ENCODE measurements around the gene GALM. TPM values are rescaled to one million over a fixed set of nuclear protein-coding genes. Genes with fewer than 3 reads are reported as not detected.
A peak's percentile ranks its signal among the peaks of the same experiment; 100 is the strongest.

The GALM gene
- total and polyA plus RNA-seq, 2 of the 13 experiments (the other 11 are each of a cell fraction or from before 2014, with no cell fraction given): 65.5 to 90.0 TPM

GRCh38 chr2:38740851-38741731 is 75.2 kb downstream of the GALM start:
- Histone ChIP-seq H3K4me1 (ENCODE audit: insufficient read depth, low read length) (peaks cover 57% of the 10 kb centered on the region), H3K9ac (ENCODE audit: insufficient read depth, low read depth, low read length) (peak overlapping the region; percentile 28; the same call in 1 of the 2 replicates), H2AFZ (ENCODE audit: low read length) (no peak overlapping the region), H3K36me3 (replicated peaks in 1 of 2; ENCODE audit: control insufficient read depth in 1 of 2, insufficient read depth in 2 of 2, low read length in 2 of 2) (peaks cover 9 to 33% of the 10 kb centered on the region in 2 experiments), H3K4me2 (ENCODE audit: low read depth, low read length) (peak overlapping the region; percentile 52), H3K4me3 (replicated peaks in 1 of 3; ENCODE audit: insufficient read depth in 1 of 3, low read depth in 2 of 3, low read length in 3 of 3) (peak overlapping the region in 1 of 3 experiments; percentile 10; a peak in 2 of 6 replicates), H3K79me2 (ENCODE audit: insufficient read depth, low read length) (peaks cover 20% of the 10 kb centered on the region), H4K20me1 (ENCODE audit: insufficient read depth, low read length) (peaks cover 39% of the 10 kb centered on the region), H3K27ac (ENCODE audit: extremely low read length, insufficient read depth, low read length) (peak overlapping the region; percentile 71), H3K27me3 (ENCODE audit: control insufficient read depth in 1 of 2, insufficient read depth in 2 of 2, low read length in 2 of 2) (no peaks in the 10 kb centered on the region), H3K9me3 (ENCODE audit: low read length) (no peaks in the 10 kb centered on the region)
- POLR2A ChIA-PET: interaction anchor here (0.9 to 5.2 kb wide), 3 partner anchors 10 to 200 kb away, joined by 3 to 59 read pairs (median 5); partner anchors contain the start of gene SRSF7
- WGBS (ENCODE audit: low lambda C conversion rate): 73% methylated on average over 11 of the region's 11 CpGs
- no TSS peak for BruUV-seq (replicated peaks)
- ATAC-seq: peak; percentile 39
- DNase-seq (ENCODE audit: low spot score): peak; percentile 60
- intact Hi-C loops (cut with micrococcal nuclease; ENCODE audit: unreplicated experiment) (loop anchor here (1.0 to 10.0 kb wide), 4 partner anchors 94 to 424 kb away; no protein-coding TSS in a partner anchor), in situ Hi-C loops (cut with HindIII; ENCODE audit: extremely low pct_ligation_motif_present, low pct_unique_long_range_greater_than_20kb) (loop anchor here (25.0 kb wide), 1 partner anchor 429 kb away; no protein-coding TSS in a partner anchor)
- CTCF ChIA-PET (ENCODE audit: low intra/inter-chr PET ratio, low total read pairs): interaction anchor here (0.8 to 3.0 kb wide), 6 partner anchors 138 to 205 kb away, joined by 3 to 17 read pairs (median 6); partner anchors contain the start of gene HNRNPLL
- FAIRE-seq: peak; percentile 4
- no peak for TF ChIP-seq GLMP (CRISPR knock-in tag; IDR thresholded peaks at IDR 0.05; ENCODE audit: borderline replicate concordance)
- TF ChIP-seq, protein P1, sequence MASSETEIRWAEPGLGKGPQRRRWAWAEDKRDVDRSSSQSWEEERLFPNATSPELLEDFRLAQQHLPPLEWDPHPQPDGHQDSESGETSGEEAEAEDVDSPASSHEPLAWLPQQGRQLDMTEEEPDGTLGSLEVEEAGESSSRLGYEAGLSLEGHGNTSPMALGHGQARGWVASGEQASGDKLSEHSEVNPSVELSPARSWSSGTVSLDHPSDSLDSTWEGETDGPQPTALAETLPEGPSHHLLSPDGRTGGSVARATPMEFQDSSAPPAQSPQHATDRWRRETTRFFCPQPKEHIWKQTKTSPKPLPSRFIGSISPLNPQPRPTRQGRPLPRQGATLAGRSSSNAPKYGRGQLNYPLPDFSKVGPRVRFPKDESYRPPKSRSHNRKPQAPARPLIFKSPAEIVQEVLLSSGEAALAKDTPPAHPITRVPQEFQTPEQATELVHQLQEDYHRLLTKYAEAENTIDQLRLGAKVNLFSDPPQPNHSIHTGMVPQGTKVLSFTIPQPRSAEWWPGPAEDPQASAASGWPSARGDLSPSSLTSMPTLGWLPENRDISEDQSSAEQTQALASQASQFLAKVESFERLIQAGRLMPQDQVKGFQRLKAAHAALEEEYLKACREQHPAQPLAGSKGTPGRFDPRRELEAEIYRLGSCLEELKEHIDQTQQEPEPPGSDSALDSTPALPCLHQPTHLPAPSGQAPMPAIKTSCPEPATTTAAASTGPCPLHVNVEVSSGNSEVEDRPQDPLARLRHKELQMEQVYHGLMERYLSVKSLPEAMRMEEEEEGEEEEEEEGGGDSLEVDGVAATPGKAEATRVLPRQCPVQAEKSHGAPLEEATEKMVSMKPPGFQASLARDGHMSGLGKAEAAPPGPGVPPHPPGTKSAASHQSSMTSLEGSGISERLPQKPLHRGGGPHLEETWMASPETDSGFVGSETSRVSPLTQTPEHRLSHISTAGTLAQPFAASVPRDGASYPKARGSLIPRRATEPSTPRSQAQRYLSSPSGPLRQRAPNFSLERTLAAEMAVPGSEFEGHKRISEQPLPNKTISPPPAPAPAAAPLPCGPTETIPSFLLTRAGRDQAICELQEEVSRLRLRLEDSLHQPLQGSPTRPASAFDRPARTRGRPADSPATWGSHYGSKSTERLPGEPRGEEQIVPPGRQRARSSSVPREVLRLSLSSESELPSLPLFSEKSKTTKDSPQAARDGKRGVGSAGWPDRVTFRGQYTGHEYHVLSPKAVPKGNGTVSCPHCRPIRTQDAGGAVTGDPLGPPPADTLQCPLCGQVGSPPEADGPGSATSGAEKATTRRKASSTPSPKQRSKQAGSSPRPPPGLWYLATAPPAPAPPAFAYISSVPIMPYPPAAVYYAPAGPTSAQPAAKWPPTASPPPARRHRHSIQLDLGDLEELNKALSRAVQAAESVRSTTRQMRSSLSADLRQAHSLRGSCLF (CRISPR knock-in tag; IDR thresholded peaks at IDR 0.05; ENCODE audit: borderline replicate concordance): no peak
- TF ChIP-seq FOXJ3 (CRISPR knock-in tag; IDR thresholded peaks at IDR 0.05; ENCODE audit: borderline replicate concordance): 0 out of 2 replicates have a peak, but pooled peaks have one; percentile 35
- no peak for TF ChIP-seq ZSCAN12 (CRISPR knock-in tag; IDR thresholded peaks at IDR 0.05)
- peak; percentile 43; the same call in 1 of the 2 replicates for TF ChIP-seq ZNF160 (CRISPR knock-in tag; IDR thresholded peaks at IDR 0.05)
- TF ChIP-seq ZNF362 (CRISPR knock-in tag; IDR thresholded peaks at IDR 0.05; ENCODE audit: borderline replicate concordance): peak; percentile 94
- no peak for TF ChIP-seq ZBTB38 (CRISPR knock-in tag; IDR thresholded peaks at IDR 0.05)
- TF ChIP-seq ZNF333 (CRISPR knock-in tag; IDR thresholded peaks at IDR 0.05; ENCODE audit: borderline replicate concordance): no peak
- TF ChIP-seq MXD4 (CRISPR knock-in tag; IDR thresholded peaks at IDR 0.05): 0 out of 2 replicates have a peak, but pooled peaks have one; percentile 2
- TF ChIP-seq SMC3 (IDR thresholded peaks at IDR 0.05; ENCODE audit: low read length): peak; percentile 66
- TF ChIP-seq SALL1 (CRISPR knock-in tag; IDR thresholded peaks at IDR 0.05): 0 out of 2 replicates have a peak, but pooled peaks have one; percentile 27
- TF ChIP-seq CTCF (CRISPR knock-in tag; IDR thresholded peaks at IDR 0.05): peak; percentile 61

All from HepG2 (cell line).